Measurements from ENCODE around the gene MALAT1. TPM values are rescaled to one million over a fixed set of nuclear protein-coding genes. Genes with fewer than 3 reads are reported as not detected.
"Not testable (repeated sequence)": the region's sequence is repeated elsewhere in the genome, so short reads cannot be mapped to it uniquely, and the experiment has no call there.

Gene MALAT1
- total RNA-seq, 4 donors from 2014 or later = 2,194 to 20,520 (median 8,164) TPM

- no peaks in the 10 kb centered on the region for H3K27me3 ChIP-seq
- no peak for TF ChIP-seq POLR2A (IDR thresholded peaks at IDR 0.05)
- no peak for TF ChIP-seq EP300 (IDR thresholded peaks at IDR 0.05)
- TF ChIP-seq CTCF (IDR thresholded peaks at IDR 0.05) = no peak
- TF ChIP-seq POLR2AphosphoS5 (IDR thresholded peaks at IDR 0.05) = no peak
- no peaks in the 10 kb centered on the region for H3K36me3 ChIP-seq
- H3K9me3 ChIP-seq = no peaks in the 10 kb centered on the region
- no peak overlapping the region for H3K27ac ChIP-seq
- 85 to 100% methylated on average over 3 of the region's 3 CpGs for WGBS, 2 donors (ENCODE audit: low coverage in 1 of 2)
- no peak for ATAC-seq
- H3K4me1 ChIP-seq = peaks cover 0 to 40% (median 18%) of the 10 kb centered on the region in 3 donors
- H3K4me3 ChIP-seq = no peak overlapping the region
Measured at GRCh38 chr11:65456418-65456817, 42.4 kb upstream of the MALAT1 start.

- 86 to 93% methylated on average over 5 of the region's 7 CpGs for WGBS, 2 donors (ENCODE audit: low coverage in 1 of 2)
- H3K9me3 ChIP-seq = no peaks in the 10 kb centered on the region
- no peak overlapping the region for H3K4me3 ChIP-seq
- H3K27ac ChIP-seq = no peak overlapping the region
- TF ChIP-seq CTCF (IDR thresholded peaks at IDR 0.05) = no peak
- no peak for TF ChIP-seq POLR2A (IDR thresholded peaks at IDR 0.05)
- TF ChIP-seq EP300 (IDR thresholded peaks at IDR 0.05) = no peak
- no peak for TF ChIP-seq POLR2AphosphoS5 (IDR thresholded peaks at IDR 0.05)
- ATAC-seq = no peak
- H3K27me3 ChIP-seq = no peaks in the 10 kb centered on the region
- H3K4me1 ChIP-seq = peaks cover 0 to 20% (median 3%) of the 10 kb centered on the region in 3 donors
- no peaks in the 10 kb centered on the region for H3K36me3 ChIP-seq
Measured at GRCh38 chr11:65459552-65459951, 39.3 kb upstream of the MALAT1 start.

GRCh38 chr11:65465471-65465870 is 33.4 kb upstream of the MALAT1 start:
- H3K36me3 ChIP-seq, H3K27me3 ChIP-seq: not testable (repeated sequence)
- 94 to 100% methylated on average over 3 of the region's 18 CpGs for WGBS, 2 donors (ENCODE audit: low coverage in 1 of 2)

GRCh38 chr11:65467306-65467705 is 31.5 kb upstream of the MALAT1 start:
- peak overlapping the region in 2 of 4 donors; percentile 1 to 17 for H3K27ac ChIP-seq
- WGBS, 2 donors (ENCODE audit: low coverage in 1 of 2) = 84 to 94% methylated on average over 6 of the region's 6 CpGs
- H3K9me3 ChIP-seq, H3K4me3 ChIP-seq, H3K36me3 ChIP-seq, H3K27me3 ChIP-seq, ATAC-seq: not testable (repeated sequence)
- H3K4me1 ChIP-seq = peaks cover 0 to 37% (median 22%) of the 10 kb centered on the region in 3 donors

More at GRCh38 chr11:65465471-65465870, 33.4 kb upstream of the MALAT1 start:
- H3K4me1 ChIP-seq = peaks cover 0 to 19% (median 6%) of the 10 kb centered on the region in 3 donors
- not testable (repeated sequence) for H3K4me3 ChIP-seq, H3K27ac ChIP-seq, ATAC-seq, H3K9me3 ChIP-seq

GRCh38 chr11:65468874-65469333 is 29.9 kb upstream of the MALAT1 start:
- TF ChIP-seq POLR2A (IDR thresholded peaks at IDR 0.05) (no peak), CTCF (IDR thresholded peaks at IDR 0.05) (peak in 3 of 4 experiments; percentile 47 to 63 (median 54))
- Histone ChIP-seq H3K36me3 (no peaks in the 10 kb centered on the region), H3K27ac (peak overlapping the region in 2 of 4 donors; percentile 7 to 98), H3K4me1 (peaks cover 0 to 50% (median 29%) of the 10 kb centered on the region in 3 donors), H3K27me3 (no peaks in the 10 kb centered on the region), H3K9me3 (no peaks in the 10 kb centered on the region), H3K4me3 (no peak overlapping the region)
- 21 to 40% methylated on average over 1 to 3 of the region's 3 CpGs for WGBS, 2 donors (ENCODE audit: low coverage in 1 of 2)
- ATAC-seq = no peak

- H3K4me1 ChIP-seq = peaks cover 0 to 51% (median 29%) of the 10 kb centered on the region in 3 donors
- no peaks in the 10 kb centered on the region for H3K27me3 ChIP-seq
- no peaks in the 10 kb centered on the region for H3K9me3 ChIP-seq
- H3K27ac ChIP-seq = peak overlapping the region; percentile 95 to 98 (median 96)
- no peak for TF ChIP-seq EP300 (IDR thresholded peaks at IDR 0.05)
- no peak for TF ChIP-seq POLR2A (IDR thresholded peaks at IDR 0.05)
- no peak for TF ChIP-seq POLR2AphosphoS5 (IDR thresholded peaks at IDR 0.05)
- no peak for TF ChIP-seq CTCF (IDR thresholded peaks at IDR 0.05)
- WGBS, 2 donors (ENCODE audit: low coverage in 1 of 2) = 53 to 58% methylated on average over 4 to 6 of the region's 8 CpGs
- H3K4me3 ChIP-seq = no peak overlapping the region
- no peaks in the 10 kb centered on the region for H3K36me3 ChIP-seq
- ATAC-seq = no peak
Measured at GRCh38 chr11:65470433-65471049, 28.3 kb upstream of the MALAT1 start.
